ENCODE results near the gene CYB5A.
A peak's percentile ranks its signal among the peaks of the same experiment; 100 is the strongest.

Gene CYB5A

DNA sequence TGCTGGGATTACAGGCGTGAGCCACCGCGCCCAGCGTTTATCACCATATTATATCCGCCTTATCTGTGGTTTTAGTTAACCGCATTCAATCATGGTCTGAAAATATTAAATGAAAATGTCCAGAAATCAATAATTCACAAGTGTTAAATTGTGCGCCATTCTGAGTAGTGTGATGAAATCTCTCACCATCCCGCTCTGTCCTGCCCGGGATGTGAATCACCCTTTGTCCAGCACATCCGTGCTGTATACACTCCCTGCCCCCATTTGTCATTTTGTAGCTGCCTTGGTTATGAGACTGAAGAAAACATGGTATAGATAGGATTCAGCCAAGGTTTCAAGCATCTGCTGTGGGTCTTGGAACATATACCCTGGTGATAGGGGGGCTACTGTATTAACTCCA lies 72.7 kb downstream of the CYB5A start:
- H3K9me3 ChIP-seq, result no peaks in the 10 kb centered on the region
- H3K4me1 ChIP-seq, result no peaks in the 10 kb centered on the region
- no peak overlapping the region for H3K4me3 ChIP-seq
- in situ Hi-C loops (cut with MboI; ENCODE audit: low sequenced_read_pairs), result no loop called here
- H3K36me3 ChIP-seq (replicated peaks), result no peaks in the 10 kb centered on the region
- no peaks in the 10 kb centered on the region for H3K27me3 ChIP-seq (ENCODE audit: low read depth)
- DNase-seq (ENCODE audit: low spot score in 2 of 2), result no peak

GRCh38 chr18:74217476-74218143 lies 74.2 kb downstream of the CYB5A start:
- Histone ChIP-seq H3K27me3 (ENCODE audit: low read depth) (no peaks in the 10 kb centered on the region), H3K4me1 (no peaks in the 10 kb centered on the region), H3K4me3 (no peak overlapping the region), H3K36me3 (replicated peaks) (no peaks in the 10 kb centered on the region), H3K9me3 (no peaks in the 10 kb centered on the region)
- in situ Hi-C loops (cut with MboI; ENCODE audit: low sequenced_read_pairs), result no loop called here
- no peak for DNase-seq (ENCODE audit: low spot score in 2 of 2)

- Histone ChIP-seq H3K36me3 (replicated peaks) (no peaks in the 10 kb centered on the region), H3K4me1 (no peaks in the 10 kb centered on the region), H3K9me3 (no peaks in the 10 kb centered on the region), H3K27me3 (ENCODE audit: low read depth) (no peaks in the 10 kb centered on the region), H3K4me3 (no peak overlapping the region)
- in situ Hi-C loops (cut with MboI; ENCODE audit: low sequenced_read_pairs), result no loop called here
- no peak for DNase-seq (ENCODE audit: low spot score in 2 of 2)
Observed at GRCh38 chr18:74216661-74217110, 75.1 kb downstream of the CYB5A start.

GRCh38 chr18:74215863-74216262 lies 75.9 kb downstream of the CYB5A start:
- H3K36me3 ChIP-seq (replicated peaks), result no peaks in the 10 kb centered on the region
- in situ Hi-C loops (cut with MboI; ENCODE audit: low sequenced_read_pairs), result no loop called here
- no peak for DNase-seq (ENCODE audit: low spot score in 2 of 2)
- no peak overlapping the region for H3K4me3 ChIP-seq
- no peaks in the 10 kb centered on the region for H3K9me3 ChIP-seq
- H3K4me1 ChIP-seq, result no peaks in the 10 kb centered on the region
- no peaks in the 10 kb centered on the region for H3K27me3 ChIP-seq (ENCODE audit: low read depth)

- Histone ChIP-seq H3K4me3 (no peak overlapping the region), H3K9me3 (no peaks in the 10 kb centered on the region), H3K27me3 (ENCODE audit: low read depth) (no peaks in the 10 kb centered on the region), H3K4me1 (no peaks in the 10 kb centered on the region), H3K36me3 (replicated peaks) (no peaks in the 10 kb centered on the region)
- in situ Hi-C loops (cut with MboI; ENCODE audit: low sequenced_read_pairs), result no loop called here
- no peak for DNase-seq (ENCODE audit: low spot score in 2 of 2)
Observed at GRCh38 chr18:74213429-74213828, 78.3 kb downstream of the CYB5A start.

- Histone ChIP-seq H3K9me3 (no peaks in the 10 kb centered on the region), H3K36me3 (replicated peaks) (no peaks in the 10 kb centered on the region)
- DNase-seq (ENCODE audit: low spot score in 2 of 2), result peak in 1 of 2 experiments; percentile 30
Observed at GRCh38 chr18:74204526-74205152, 87.1 kb downstream of the CYB5A start.

GRCh38 chr18:74203811-74204210 lies 88.0 kb downstream of the CYB5A start:
- H3K9me3 ChIP-seq, result no peaks in the 10 kb centered on the region
- in situ Hi-C loops (cut with MboI; ENCODE audit: low sequenced_read_pairs), result no loop called here
- no peak for DNase-seq (ENCODE audit: low spot score in 2 of 2)
- no peaks in the 10 kb centered on the region for H3K27me3 ChIP-seq (ENCODE audit: low read depth)
- H3K4me1 ChIP-seq, result no peaks in the 10 kb centered on the region
- no peak overlapping the region for H3K4me3 ChIP-seq
- no peaks in the 10 kb centered on the region for H3K36me3 ChIP-seq (replicated peaks)

More at GRCh38 chr18:74204526-74205152, 87.1 kb downstream of the CYB5A start:
- Histone ChIP-seq H3K4me1 (no peaks in the 10 kb centered on the region), H3K4me3 (no peak overlapping the region), H3K27me3 (ENCODE audit: low read depth) (no peaks in the 10 kb centered on the region)
- in situ Hi-C loops (cut with MboI; ENCODE audit: low sequenced_read_pairs), result no loop called here
